HT-29 (cell line): ENCODE measurements around the gene VOPP1. TPM values are rescaled to one million over a fixed set of nuclear protein-coding genes. Genes with fewer than 3 reads are reported as not detected.

ENCODE experiments used
- DNase-seq: peaks from one replicate; pipeline ENCODE4 v3.0.0-alpha.2; 2015; ENCODE audit warnings: low spot score
- total RNA-seq: library from RNA; depleted of rRNA; stranded (reverse); fragments of >200 nt; shearing (Covaris generic); gene quantifications from 2 replicates; pipeline ENCODE4 v1.2.3, GENCODE V29; 2014

VOPP1 gene
- total RNA-seq, 1 experiment from 2014 or later = 133 TPM

DNA sequence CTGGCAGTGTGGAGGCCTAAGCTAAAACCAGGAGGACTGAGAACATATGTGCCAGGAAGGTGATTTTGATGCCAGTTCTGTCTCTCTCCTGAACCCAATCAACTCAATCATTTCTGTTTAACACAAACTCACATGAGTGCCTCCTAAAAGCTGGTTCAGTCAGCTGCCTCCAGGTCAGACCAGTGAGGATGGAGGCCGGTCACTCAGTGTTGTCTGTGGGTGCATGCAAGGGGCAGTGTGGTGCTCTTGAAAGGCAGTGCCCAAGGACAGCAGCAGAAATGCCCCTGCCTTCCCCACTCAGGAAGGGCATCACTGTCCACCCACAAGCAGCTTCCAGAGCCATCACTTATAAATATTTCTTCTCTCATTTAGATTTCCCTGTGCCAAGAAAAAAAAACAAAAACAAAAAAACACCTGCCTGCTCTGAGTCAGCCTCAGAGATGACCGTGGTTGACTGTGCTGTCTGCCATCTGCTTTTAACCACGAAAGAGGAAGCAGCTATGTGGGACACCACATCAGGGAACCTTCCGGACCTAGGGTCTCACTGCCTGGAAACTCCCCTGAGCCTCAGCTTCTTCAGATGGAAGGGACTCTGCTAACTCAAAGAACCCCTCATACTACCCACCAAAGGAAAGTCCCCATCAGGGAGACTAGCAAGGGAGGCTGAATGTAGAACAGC, 39.1 kb downstream of the VOPP1 start:
- DNase-seq = no peak

DNA sequence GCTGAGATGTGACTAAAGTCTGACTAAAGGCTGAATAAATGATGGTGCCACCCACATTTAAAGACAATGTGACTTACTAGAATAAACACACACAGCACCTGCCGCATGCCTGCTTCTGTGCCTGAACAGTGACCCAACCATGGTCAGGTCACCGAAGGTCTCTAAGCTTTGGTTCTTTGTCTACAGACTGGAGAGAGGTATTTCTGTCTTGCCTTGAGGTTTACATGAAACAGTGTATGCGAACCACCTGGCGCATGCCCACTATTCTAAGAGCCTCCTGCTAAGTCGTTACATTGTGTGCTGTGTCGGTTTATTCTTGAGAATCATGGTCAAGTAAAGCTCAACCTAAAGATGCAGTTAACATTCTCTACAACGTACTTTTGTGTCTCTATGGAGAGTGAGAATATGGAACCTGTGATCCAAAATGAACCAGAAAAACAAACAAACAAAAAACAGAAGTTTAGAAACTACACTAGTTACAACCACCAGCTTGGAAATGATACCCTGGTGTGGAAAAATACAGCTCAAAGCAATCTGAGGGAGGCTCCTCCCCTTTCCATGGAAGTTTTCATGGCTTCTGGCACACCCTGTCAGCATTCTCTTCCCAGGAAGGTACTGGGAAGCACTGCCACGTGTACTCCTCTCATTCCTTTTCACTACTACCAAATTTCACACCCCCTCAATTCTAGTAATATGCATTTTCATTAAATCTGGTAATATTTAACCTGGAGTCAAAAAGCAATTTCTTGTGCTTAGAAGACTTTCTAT, 40.0 kb downstream of the VOPP1 start:
- no peak for DNase-seq

DNA sequence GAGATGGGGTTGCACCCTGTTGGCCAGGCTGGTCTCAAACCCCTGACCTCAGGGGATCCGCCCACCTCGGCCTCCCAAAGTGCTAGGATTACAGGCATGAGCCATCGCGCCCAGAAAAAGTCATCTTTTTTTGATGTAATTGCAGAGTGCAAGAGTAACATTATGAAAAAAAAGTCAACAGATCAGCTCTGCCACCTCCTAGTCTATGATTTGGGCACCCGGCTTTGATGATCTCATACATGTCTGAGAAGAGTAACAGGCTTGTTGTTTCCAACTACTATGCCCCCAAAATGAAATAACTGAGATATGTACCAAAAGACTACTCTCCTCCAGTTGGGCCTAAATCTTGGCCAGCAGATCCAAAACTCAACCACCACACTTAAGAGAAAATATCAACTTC, 40.8 kb downstream of the VOPP1 start:
- no peak for DNase-seq

DNA sequence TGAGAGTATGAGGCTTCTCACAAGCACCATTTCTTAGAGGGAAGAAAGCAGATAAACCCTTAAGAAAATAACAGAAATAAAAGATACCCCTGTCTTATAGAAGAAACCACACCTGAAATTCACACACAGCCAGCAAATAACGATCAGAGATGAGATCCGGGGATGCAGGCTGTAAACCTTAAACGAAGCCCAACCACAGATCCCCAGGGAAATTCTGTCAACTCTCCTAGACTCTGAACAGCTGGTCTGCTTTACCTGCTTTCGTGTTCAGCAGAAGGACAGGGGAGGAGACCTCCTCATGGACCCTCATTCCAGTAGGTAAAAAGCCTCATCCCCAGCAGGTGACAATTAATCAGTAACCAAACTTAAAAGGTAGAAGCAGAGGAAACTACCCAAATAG, 45.0 kb downstream of the VOPP1 start:
- no peak for DNase-seq

DNA sequence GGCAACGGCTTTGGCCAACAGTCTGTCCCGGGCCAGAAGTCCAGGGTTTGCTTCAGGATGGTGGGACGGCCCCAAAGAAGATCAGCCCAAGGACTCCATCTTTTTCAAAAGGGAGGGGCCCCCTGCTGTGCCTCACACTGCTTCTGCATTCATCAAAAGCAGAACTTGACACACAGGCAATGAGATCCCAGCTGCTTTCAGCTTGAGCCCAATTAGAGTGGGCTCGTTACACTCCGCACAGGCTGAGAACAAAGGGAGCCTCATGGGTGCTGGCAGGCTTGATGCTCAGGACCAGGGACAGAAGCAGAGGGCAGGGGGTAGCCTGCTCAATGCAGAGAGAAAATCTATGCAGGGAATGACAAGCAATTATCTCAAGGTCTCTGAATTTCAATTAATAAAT, 45.5 kb downstream of the VOPP1 start:
- DNase-seq = no peak

DNA sequence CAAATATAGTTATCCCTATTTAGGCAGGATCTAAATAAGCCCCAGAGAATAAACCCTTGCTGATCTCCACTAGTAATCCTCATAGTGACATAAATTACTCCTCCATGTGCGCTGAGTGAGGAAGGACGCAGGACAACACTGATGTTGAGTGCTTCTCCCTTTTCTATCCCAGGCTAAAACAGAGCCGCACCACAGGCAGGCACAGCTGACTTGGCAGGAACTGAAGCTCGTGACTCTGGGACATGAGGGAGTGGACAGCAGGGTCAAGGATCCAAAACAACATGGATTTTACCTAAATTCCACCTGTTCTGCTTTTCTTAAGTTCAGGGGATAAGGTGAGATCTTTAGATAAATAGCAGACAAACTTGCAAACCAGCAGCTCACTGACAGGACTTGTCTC, 46.0 kb downstream of the VOPP1 start:
- DNase-seq = no peak

DNA sequence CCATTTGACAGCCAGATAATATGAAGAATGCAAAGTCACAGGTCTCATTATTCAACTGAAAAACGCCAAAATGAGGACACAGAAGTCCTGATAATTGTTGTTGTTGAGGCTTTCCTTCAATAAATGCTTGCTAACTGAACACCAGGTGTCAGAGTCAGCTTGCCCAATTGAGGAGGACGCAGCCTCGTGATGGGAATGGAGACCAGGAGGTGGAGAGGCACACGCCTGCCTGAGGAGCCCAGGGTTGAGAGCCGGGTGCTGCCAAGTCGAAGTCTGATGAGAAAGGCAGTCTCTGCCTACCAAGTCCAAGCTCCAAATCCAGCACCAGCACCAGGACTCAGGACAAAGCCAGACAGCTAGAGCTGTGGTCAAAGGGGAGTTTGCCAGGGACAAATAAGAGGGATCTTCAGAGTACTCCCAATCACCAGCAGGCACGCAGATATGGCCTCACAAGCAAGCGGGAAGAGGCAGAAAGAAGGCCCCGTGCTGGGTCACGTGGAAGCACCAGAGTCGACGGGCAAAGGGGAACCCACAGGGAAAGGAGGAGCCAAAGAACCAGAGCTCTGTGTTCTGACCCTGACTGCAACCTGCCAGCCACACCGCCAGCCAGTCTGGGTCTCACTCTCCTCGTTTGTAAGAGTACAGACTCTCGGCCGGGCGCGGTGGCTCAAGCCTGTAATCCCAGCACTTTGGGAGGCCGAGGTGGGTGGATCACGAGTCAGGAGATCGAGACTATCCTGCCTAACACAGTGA, 47.6 kb downstream of the VOPP1 start:
- no peak for DNase-seq

DNA sequence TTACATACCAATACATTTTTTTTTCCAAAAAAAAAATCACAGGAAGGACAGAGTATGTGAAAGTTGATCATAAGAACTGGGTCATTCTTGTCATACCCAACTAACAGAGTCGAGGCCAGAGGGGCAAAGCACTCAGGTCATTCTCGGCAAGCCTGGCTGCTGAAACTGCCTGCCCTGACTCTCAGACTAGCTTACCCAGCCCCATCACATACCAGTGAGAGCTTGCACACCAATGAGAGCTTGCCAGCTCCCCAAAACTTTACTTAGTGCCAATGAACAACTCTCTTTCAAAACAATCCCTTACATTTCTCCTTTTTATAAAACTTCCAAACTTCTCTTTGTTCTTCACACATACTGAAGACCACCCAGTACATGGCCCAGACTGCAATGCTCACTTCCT, 48.9 kb downstream of the VOPP1 start:
- no peak for DNase-seq

DNA sequence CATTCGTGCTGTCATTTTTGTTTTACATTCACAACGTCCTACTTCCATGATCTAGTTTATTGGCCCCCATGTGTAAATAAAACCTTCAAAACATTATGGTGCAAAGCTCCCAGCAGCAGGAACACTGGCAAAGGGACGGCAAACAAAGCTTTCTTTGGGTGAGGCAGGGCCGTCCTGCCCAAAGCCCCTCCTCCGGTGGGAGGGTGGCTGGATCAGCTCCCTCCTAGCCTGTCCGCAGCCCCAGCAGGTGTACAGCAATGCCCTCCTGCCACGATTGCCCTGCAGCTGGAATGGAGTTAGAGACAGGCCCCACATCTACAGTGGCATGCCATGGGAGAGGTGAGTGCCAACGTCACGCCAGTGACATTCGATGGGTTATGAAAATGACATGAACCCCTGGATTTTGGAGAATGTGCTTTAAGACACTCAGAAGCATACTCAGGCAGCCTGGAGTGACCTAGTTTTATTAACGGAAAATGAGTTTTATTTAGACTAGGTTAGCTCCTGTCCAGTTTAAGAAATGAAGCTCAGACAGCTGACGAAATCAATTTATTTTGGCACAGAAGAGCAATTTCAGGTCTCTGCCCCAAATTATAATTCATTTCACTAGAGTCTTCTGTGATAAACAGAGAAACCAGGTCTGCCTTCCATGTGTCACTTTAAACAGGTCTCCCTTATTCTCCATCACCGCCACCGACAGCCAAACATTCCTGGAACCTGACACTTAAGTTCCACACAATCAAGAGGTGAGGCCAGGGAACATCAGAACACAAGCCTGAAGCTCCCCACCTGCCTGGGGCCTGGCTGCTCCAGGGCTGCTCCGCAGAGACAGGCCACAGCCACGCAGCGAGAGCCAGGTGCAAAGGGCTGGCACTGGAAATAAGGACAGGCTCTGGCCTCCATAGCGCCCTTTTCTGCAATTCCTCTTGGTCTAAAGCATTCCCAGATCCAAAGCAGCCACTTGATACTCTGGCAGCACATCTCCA, 50.1 kb downstream of the VOPP1 start:
- DNase-seq = no peak

DNA sequence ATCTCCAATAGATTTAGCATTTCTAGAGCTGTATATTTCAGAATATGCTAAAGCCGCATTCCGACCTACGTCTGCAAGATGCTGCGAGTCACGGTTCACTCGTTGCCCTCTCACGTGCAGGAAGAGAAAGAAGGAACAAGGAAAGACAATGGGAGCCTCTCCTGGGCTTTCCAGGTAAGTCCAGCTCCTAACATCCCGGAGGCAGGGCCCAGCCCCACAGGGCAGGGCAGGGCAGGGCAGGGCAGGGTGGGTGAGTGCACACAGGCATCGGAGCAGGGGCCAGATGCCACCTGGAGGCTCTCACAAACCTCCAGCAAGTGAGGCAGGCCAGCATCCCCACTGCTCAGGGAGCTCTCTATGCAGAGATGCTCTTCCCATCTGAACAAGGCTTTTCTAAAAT, 50.8 kb downstream of the VOPP1 start:
- peak; percentile 51 for DNase-seq

DNA sequence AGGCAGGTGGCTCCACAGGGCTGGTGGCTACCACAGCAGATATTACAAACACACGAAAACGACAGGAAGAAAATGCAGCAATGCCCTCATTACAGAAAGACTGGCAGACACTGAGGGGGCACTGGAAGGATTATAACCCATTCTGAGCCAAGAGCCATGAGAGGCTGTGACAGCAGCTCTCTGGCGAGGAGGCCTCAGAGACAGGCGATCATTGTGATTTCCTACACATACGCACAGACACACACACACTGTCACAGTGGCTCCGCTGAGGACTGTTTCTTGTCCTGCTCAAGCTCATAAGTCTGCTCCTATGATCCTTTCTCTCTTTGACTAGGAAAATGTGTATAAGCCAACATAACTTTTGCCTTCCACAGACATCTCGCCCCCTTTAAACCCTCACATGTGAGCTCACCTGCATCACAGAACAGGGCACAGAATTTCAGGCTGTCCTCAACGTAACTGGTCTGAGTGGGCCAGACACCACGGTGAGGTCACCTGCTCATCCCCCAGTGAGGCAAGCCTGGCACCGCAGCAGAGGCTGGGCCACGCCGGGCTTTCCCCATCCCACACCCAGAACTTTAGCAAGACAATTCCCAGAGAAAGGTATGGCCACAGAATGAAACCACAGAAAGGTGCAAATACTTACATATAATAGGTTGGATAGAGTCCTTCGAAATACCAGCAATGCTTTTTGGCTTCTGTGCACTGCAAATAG, 51.7 kb downstream of the VOPP1 start:
- DNase-seq = no peak

DNA sequence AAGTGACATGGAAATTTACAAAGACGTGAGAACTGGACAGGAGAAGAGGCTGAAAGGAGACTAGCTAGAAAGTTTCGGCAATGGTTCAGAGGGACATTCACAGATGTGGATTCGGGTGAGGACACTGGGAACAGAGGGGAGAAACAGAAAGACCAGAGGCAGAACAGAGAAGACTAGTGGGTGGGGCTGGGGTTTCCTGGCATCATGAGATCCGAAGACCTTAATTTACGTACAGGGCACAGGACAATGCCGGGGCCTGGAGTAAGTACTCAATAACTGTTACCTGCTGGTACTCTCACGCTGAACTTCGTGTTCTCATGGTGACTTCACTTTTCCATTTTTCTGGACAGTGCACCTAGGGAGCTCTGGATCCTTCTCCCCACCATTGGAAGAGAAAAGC, 53.5 kb downstream of the VOPP1 start:
- DNase-seq = no peak

DNA sequence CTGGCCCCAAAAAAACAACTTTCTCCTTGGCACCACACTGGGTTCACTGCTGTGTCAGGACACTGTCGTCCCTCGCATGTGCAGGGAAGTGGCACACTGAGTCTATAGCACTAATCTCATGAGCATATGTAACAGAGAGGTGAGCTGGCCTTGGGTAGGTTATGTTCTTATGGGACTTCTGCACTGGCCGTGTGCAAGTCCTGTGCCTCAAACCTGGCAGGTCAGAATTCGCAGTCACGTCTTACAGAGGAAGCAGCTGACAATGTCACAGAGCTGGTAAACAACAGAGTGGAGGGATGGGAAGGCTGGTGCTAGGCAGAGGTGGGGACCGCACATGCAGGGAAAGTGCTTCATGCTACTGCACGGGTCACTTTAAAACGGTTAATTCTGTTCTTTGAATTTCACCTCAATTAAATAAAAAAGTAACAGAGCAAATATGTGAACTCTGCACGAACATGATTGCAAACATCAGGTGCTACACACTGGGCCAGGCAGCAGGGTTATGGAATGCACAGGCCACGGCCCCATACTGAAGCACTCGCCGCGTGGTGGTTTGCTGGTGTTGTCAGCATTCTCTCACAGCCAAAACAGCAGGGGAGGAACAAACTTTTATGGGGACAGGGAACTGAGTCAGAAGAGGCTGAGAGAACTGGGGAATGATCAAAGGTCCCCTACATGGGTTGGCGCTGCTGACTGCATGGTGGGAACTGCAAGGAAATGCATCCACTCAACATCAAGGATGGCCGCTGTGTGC, 54.2 kb downstream of the VOPP1 start:
- DNase-seq = no peak

DNA sequence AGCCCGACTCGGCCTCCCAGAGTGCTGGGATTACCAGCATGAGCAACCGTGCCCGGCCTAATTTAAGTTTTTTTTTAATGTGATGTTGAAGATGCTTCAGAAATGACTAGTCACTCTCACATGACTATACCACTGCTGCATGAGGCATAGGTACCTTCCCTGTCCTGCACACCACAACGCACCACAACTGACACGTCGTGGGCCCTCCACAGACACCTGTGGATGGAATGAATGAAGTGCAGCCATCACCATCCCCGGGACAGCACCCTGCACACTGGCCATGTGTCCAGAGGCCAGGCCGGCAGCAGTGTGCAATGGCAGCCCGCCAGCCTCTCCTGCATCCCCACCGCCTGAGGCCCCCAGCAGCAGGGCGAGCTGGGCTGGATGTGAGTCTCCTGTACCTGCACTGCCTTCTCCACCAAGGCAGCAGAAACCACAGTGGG, 55.1 kb downstream of the VOPP1 start:
- DNase-seq = no peak

DNA sequence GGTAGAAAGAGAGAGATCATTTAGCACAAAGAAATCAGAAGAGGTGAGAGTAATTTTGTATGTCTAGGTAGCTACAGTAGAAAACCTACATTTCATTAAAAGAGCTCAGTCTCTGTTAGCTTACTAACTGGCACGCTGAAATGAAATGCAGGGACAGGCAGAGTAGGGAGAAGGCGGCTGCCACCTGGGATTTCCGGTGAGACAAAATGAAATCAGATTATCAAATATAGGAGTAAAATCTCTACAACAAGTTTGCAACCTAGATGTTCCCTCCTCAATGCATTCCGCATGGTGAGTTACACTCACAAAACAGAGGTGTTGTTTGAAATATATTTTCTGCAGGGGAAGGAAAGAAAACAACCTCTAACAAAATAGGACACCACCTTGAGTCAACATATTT, 55.9 kb downstream of the VOPP1 start:
- no peak for DNase-seq

DNA sequence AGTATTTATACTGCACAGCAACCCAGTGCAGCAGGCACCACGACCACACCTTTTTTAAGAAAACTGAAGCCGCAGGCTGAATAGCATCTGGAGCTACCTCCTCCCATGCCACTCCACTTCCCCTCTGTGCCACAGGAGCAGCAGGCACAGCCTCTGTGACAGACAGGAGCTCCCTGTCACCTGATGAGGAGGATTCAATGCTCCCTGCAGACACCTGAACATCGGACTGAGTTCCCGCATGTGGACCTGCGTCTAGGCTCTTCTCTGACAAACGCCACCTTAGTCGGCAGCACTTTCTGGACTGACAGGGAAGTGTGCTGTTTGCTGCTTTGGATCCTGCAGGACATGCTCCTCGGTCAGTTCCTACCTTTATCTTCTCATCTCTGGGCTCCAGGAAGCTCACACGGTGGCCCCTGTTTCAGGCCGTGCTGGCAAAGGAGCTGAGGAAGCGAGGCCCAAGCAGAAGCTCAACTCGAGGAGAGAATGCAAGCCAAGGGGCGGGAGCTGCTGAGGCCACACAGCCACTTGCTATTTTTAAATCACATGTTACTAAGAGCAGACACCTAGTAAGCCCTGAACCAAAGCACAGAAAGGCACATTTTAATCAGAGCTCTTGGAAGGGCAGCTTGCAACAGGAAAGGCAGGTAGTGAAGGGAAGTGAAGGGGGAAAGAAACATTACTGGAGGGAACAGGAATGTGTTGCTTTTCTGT, 56.6 kb downstream of the VOPP1 start:
- DNase-seq = no peak

DNA sequence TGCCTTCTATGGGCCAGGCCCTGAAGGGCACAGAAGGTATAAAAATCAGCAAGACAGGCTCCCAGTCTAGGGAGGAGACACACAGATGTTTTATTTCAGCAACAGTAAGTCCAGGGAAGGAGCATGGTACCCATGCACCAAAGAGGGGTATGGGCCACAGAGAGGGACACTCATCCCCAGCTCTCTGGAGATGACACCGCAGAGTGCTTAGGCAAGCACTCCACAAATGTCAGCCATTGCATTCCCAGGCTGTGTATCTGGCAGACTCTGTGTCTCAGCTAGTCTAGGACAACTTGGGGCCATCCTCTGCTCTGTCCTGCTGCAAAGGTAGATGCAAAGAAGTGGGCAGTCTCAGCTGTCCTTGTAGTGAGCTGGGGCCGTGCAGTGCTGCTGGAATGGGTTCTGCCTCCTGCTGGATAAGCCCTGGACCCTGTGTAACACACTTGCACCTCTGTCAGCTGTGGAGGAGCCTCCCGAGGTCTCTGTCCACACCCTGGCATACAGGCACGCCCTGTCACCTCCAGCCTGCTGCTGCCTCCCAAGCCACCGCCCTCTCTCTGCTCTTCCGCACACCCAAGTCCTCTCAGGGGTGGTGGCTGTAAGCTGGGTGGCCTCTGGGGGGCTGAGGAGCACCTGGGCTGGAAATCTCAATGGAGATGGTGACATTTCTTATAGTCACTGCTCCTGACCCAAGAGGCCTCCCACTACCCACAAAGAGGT, 57.6 kb downstream of the VOPP1 start:
- DNase-seq = no peak

DNA sequence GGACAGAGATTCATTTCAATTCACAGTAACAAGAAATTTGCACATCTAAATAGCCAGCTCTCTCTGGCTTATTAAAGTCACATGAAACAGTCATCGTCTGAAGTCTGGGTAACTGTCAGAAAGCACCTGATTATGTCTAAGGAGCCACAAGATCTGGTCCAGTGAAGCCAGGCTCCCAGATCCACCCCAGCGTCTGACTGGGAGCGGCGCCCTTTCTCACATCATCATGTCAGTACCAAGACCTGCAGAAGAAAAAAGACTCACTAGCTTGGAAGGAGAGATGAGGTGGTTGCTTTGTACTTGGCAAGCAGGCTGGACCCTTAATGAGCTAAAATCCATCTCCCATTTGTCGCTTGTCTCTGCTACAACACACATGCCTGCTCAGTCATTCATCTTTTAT, 58.4 kb downstream of the VOPP1 start:
- DNase-seq = no peak
